ENCODE data around the gene PKD1. TPM values are rescaled to one million over a fixed set of nuclear protein-coding genes. Genes with fewer than 3 reads are reported as not detected.

PKD1 gene
- total RNA-seq, 1 donor from 2014 or later, result 82.8 TPM

GRCh38 chr16:2046893-2047329 is 88.8 kb downstream of the PKD1 start:
- intact Hi-C loops (cut with DNase I), result no loop called here
- no peak for DNase-seq
- ATAC-seq (ENCODE audit: poor library complexity), result no peak

DNA sequence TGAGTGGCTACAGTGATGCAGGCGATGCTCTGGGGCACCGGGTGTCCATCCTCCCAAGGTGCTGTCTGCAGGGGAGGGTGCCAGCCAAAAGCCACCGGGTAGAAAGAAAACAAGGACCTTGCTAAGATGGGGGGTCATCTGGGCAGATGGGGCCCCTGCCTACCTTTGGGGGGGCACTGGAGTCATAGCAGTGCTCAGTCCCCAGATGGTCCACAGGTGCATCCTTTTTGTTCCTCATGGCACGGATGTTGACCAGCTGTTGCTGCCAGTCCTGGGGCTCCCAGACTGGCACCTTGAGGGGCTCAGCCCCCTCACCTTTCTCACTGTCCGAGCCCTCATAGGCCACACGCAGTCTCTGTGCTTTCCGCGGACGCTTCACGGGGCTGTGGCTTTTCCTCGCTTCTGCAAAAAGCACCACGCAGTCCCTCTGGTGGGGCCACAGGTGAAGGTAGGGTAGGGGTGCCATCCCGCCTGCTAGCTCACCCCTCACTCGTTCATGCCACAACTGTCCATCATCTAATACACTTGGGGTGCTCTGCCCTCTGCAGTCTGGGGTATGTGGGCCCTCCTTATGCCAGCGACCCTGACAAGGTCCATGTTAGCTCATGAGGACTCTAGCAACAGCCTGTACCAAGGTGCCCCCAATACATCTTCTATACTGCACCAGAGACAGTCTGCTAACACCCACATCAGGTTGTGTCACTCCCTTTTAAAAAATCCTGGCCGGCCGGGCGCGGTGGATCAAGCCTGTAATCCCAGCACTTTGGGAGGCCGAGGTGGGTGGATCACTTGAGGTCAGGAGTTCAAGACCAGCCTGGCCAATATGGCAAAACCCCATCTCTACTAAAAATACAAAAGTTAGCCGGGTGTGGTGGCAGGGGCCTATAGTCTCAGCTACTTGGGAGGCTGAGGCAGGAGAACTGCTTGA is 89.5 kb downstream of the PKD1 start:
- no peak for DNase-seq
- intact Hi-C loops (cut with DNase I), result no loop called here

GRCh38 chr16:2044541-2044940 is 91.2 kb downstream of the PKD1 start:
- DNase-seq, result no peak

More for the DNA sequence above, 89.5 kb downstream of the PKD1 start:
- ATAC-seq (ENCODE audit: poor library complexity), result no peak

GRCh38 chr16:2043667-2044451 is 91.8 kb downstream of the PKD1 start:
- intact Hi-C loops (cut with DNase I), result no loop called here
- peak; percentile 79 for DNase-seq
- ATAC-seq (ENCODE audit: poor library complexity), result no peak

More at GRCh38 chr16:2044541-2044940, 91.2 kb downstream of the PKD1 start:
- intact Hi-C loops (cut with DNase I), result no loop called here
- ATAC-seq (ENCODE audit: poor library complexity), result no peak

DNA sequence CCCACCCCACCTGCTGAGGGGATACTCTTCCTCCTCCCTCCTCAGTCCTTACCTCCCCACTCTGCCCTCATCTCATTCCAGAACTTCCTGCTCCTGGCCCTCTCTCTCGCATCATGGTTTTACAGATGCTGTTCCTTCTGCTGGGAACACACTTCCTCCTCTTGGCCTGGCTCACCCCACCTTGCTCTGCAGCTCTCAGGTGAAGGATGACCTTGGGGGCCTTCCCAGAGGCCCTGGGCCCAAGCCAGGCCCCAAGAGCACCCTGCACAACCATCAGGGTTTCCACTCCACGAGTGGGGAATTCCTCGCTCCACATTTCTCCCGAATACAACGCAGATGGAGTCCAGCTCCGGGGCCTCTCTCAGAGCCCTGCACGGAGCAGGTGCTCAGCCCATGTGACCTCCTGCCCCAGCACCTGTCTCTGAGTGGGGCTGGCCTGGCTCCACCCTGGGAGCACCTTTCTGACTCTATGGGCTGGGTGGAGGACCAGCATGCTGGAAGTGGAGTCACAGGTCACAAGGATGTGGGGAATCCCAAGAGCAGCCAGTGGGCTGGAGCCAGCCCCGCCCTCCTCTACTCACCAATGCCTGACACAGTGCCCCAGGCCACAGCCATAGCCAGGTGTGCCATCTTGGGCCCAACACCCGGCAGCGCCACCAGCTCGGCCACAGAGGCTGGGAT is 92.6 kb downstream of the PKD1 start:
- no peak for ATAC-seq (ENCODE audit: poor library complexity)
- intact Hi-C loops (cut with DNase I), result no loop called here
- DNase-seq, result no peak

DNA sequence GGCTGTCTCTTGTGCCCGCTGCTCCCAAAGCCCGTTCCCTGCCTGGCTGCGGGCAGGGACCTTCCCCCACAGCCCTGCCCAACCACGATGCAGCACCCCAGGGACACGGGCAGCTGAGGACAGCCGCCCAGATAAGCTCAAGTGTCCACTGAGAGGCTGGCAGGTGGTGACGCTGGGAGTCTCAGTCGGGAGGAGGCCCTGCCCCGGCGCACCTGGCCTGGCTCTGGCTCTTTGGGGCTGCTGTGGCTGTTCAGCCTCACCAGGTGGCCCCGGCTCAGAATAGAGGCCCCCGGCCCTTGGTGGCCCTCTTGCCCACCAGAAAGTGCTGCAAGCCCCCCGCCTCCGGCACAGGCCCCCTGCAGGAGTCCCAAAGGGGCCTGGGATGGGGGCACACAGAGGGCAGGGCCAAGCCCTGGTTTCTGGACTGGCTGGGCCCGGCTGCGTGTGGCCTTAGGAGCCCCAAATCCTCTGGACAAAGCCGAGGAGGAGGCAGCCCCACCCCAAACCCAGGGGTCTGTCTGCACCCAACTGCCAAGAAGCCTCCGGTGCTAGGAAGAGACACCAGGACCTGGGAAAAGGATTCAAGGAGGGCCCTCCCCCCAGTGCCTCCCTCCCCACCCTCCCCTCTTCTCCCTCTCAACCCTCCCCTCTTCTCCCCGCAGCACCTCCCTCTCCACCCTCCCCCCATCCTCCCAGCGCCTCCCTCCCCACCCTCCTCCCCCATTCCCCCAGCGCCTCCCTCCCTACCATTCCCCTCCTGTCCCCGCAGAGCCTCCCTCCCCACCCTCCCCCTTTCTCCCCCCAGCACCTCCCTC is 93.3 kb downstream of the PKD1 start:
- DNase-seq, result peak; percentile 80

GRCh38 chr16:2040787-2041522 is 94.7 kb downstream of the PKD1 start:
- intact Hi-C loops (cut with DNase I), result no loop called here
- ATAC-seq (ENCODE audit: poor library complexity) (peak; percentile 0), DNase-seq (no peak)

More for the DNA sequence above, 93.3 kb downstream of the PKD1 start:
- peak; percentile 63 for ATAC-seq (ENCODE audit: poor library complexity)
- intact Hi-C loops (cut with DNase I), result no loop called here

GRCh38 chr16:2040041-2040786 is 95.5 kb downstream of the PKD1 start:
- ATAC-seq (ENCODE audit: poor library complexity) (peak; percentile 0), DNase-seq (peak; percentile 60)
- intact Hi-C loops (cut with DNase I), result no loop called here

DNA sequence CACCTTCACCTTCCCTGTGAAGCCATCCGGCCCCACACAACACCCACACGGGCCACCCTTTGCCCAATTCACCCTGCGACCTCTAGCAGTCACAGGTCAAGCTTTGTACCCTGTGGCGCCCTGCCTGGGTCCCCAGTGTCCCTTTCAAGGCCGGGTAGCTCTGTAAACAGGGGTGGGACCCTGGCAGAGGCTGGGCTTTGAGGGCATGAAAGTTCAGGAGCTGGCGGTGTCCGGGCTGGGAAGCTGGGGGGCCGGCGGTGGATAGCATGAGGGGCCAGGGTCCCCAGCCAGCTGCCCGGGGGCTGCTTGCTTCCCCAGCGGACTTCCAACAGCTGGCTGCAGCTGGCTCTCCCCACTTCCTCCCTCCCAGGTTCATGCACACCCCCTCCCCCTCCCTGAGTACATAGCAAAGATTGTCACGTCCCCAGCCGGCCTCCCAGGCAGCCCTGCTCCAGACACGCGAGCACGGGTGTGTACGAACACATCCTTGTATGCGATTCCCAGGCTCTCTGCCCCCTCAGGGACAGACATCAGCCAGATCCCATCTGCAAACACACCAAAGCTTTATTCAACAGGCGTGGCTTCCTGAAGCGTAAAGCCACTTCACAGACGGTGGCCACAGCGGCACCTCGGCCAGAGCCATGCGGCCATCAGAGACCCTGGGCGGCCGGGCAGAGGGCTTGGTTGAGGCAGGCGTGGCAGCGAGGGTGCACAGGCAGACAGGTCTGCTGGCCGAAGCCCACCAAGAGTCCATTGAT is 96.2 kb downstream of the PKD1 start:
- peak; percentile 51 for ATAC-seq (ENCODE audit: poor library complexity)
- intact Hi-C loops (cut with DNase I), result no loop called here
- DNase-seq, result peak; percentile 92

Small RNA genes within 50 kb of the gene (microRNA-seq; reads per million reads assigned to microRNA genes)
- gene MIR1225 (not detected), gene MIR3180-5 (not detected), gene MIR4516 (not detected), gene MIR6511B1 (not detected)

Other genes starting within 250 kb of the PKD1 start
- gene HS3ST6, start 217.5 kb downstream of the PKD1 start, total RNA-seq, result not detected
- gene MSRB1, start 192.7 kb downstream of the PKD1 start, total RNA-seq, result 22.8 TPM
- 304 TPM for gene RPL3L, start 181.2 kb downstream of the PKD1 start, total RNA-seq
- 723 TPM for gene NDUFB10, start 176.4 kb downstream of the PKD1 start, total RNA-seq
- 770 TPM for gene RPS2, start 171.1 kb downstream of the PKD1 start, total RNA-seq
- not detected for gene RNF151, start 169.0 kb downstream of the PKD1 start, total RNA-seq
- 20.3 TPM for gene TBL3, start 163.8 kb downstream of the PKD1 start, total RNA-seq
- gene NOXO1, start 154.4 kb downstream of the PKD1 start, total RNA-seq, result not detected
- gene GFER, start 151.7 kb downstream of the PKD1 start, total RNA-seq, result 28.3 TPM
- gene SYNGR3, start 145.9 kb downstream of the PKD1 start, total RNA-seq, result 0.32 TPM
- gene ZNF598, start 126.1 kb downstream of the PKD1 start, total RNA-seq, result 17.2 TPM
- not detected for gene NPW, start 116.1 kb downstream of the PKD1 start, total RNA-seq
- gene NHERF2, start 109.0 kb downstream of the PKD1 start, total RNA-seq, result 258 TPM
- 26.2 TPM for gene NTHL1, start 88.1 kb downstream of the PKD1 start, total RNA-seq
- gene TSC2, start 87.9 kb downstream of the PKD1 start, total RNA-seq, result 67.8 TPM
- gene RAB26, start 12.7 kb upstream of the PKD1 start, total RNA-seq, result 0.43 TPM
- 23.4 TPM for gene TRAF7, start 19.9 kb upstream of the PKD1 start, total RNA-seq
- gene CASKIN1, start 60.7 kb upstream of the PKD1 start, total RNA-seq, result 5.3 TPM
- gene MLST8, start 69.6 kb upstream of the PKD1 start, total RNA-seq, result 23.2 TPM
- 11.3 TPM for gene BRICD5, start 75.0 kb upstream of the PKD1 start, total RNA-seq
- gene PGP, start 78.9 kb upstream of the PKD1 start, total RNA-seq, result 34.7 TPM
- 13.6 TPM for gene E4F1, start 87.7 kb upstream of the PKD1 start, total RNA-seq
- gene DNASE1L2, start 100.5 kb upstream of the PKD1 start, total RNA-seq, result 0.35 TPM
- gene ECI1, start 115.7 kb upstream of the PKD1 start, total RNA-seq, result 215 TPM
- 109 TPM for gene RNPS1, start 132.2 kb upstream of the PKD1 start, total RNA-seq
- gene ABCA3, start 204.8 kb upstream of the PKD1 start, total RNA-seq, result 6.0 TPM